Endothelial cell of umbilical vein (primary cell): ENCODE data around the gene ARL3. TPM values are rescaled to one million over a fixed set of nuclear protein-coding genes. Genes with fewer than 3 reads are reported as not detected.
A peak's percentile ranks its signal among the peaks of the same experiment; 100 is the strongest.
"Not testable (repeated sequence)": the region's sequence is repeated elsewhere in the genome, so short reads cannot be mapped to it uniquely, and the experiment has no call there.

Experiments
- BruUV-seq: library from RNA; stranded (reverse); fragments of 400-500 nt; replicated peaks from 2 replicates; lab custom pipeline; 2021; lab: Mats Ljungman, UMichigan
- CTCF ChIA-PET: fragments of 300-600, 350-600 bp; sonication (Branson Sonifier 250); formaldehyde crosslinking; loops from one replicate; lab custom pipeline; 2021; ENCODE audit warnings: antibody characterized with exemption, inconsistent platforms; lab: Charles Lee
- POLR2A ChIA-PET: fragments of 300-600, 350-600 bp; sonication (Branson Sonifier 250); formaldehyde crosslinking; loops from one replicate; lab custom pipeline; 2021; ENCODE audit warnings: antibody characterized with exemption, inconsistent platforms; lab: Charles Lee
- DNase-seq: peaks from one replicate; pipeline ENCODE4 v3.0.0-alpha.2; 2011; ENCODE audit warnings: low read depth, low spot score
- FAIRE-seq: peaks from 2 replicates; lab custom pipeline; 2011; peaks lifted over from hg19 to GRCh38; lab: Jason Lieb, UNC
- H2AFZ ChIP-seq: 2 replicates; pipeline ENCODE4 v1.6.0; 2012; ENCODE audit warnings: low read depth, low read length, control low read depth, inconsistent platforms
- H3K27ac ChIP-seq: 2 replicates; pipeline ENCODE4 v1.5.1; 2011; ENCODE audit warnings: low read depth, mild to moderate bottlenecking, control low read depth, low read length, moderate library complexity; ENCODE audit not compliant: insufficient read depth
- H3K27me3 ChIP-seq, 2 experiments: 2 replicates each; pipeline versions ENCODE4 v1.6.0 to v1.6.1; 2011; ENCODE audit warnings: low read length in 2 of 2, mixed read lengths in 1 of 2; ENCODE audit not compliant: control insufficient read depth in 2 of 2, insufficient read depth in 2 of 2
- H3K36me3 ChIP-seq, 2 experiments: 2 replicates in 1 of 2; 3 replicates in 1 of 2; pipeline ENCODE4 v1.5.1; 2011; ENCODE audit warnings: low read length in 2 of 2, mild to moderate bottlenecking in 1 of 2, moderate library complexity in 1 of 2; ENCODE audit not compliant: control insufficient read depth in 2 of 2, insufficient read depth in 2 of 2; ENCODE audit errors: extremely low read depth in 1 of 2
- H3K4me1 ChIP-seq: 3 replicates; pipeline ENCODE4 v1.5.1; 2011; ENCODE audit warnings: mild to moderate bottlenecking, low read length; ENCODE audit not compliant: control insufficient read depth, insufficient read depth; ENCODE audit errors: extremely low read depth
- H3K4me2 ChIP-seq: 2 replicates; pipeline ENCODE4 v1.6.1; 2011; ENCODE audit warnings: low read length, control low read depth, mixed read lengths; ENCODE audit not compliant: insufficient read depth
- H3K4me3 ChIP-seq, 3 experiments: fragments of 200-600 bp in 1 of 3; sonication (generic), shearing (Covaris generic) in 1 of 3; replicated peaks in 1 of 3; 2 replicates each; pipeline ENCODE4 v1.5.1; 2011 to 2016; ENCODE audit warnings: control low read depth in 3 of 3, low read length in 3 of 3, mild to moderate bottlenecking in 2 of 3, inconsistent platforms in 1 of 3, low read depth in 1 of 3, moderate library complexity in 1 of 3; ENCODE audit not compliant: insufficient read depth in 1 of 3
- H3K79me2 ChIP-seq: 2 replicates; pipeline ENCODE4 v1.6.0; 2012; ENCODE audit warnings: low read length, inconsistent platforms; ENCODE audit not compliant: control insufficient read depth, insufficient read depth
- H3K9ac ChIP-seq: replicated peaks from 2 replicates; pipeline ENCODE3; 2011; ENCODE audit warnings: low read length, control low read depth; ENCODE audit not compliant: insufficient read depth; ENCODE audit errors: extremely low read depth
- H3K9me1 ChIP-seq: replicated peaks from 3 replicates; pipeline ENCODE4 v1.6.0; 2011; ENCODE audit warnings: mild to moderate bottlenecking, low read length; ENCODE audit not compliant: control insufficient read depth, insufficient read depth; ENCODE audit errors: extremely low read depth
- H3K9me3 ChIP-seq: replicated peaks from 2 replicates; pipeline ENCODE4 v1.5.1; 2012; ENCODE audit warnings: low read length, inconsistent platforms; ENCODE audit not compliant: control insufficient read depth, insufficient read depth
- H4K20me1 ChIP-seq: replicated peaks from 2 replicates; pipeline ENCODE3; 2011; ENCODE audit warnings: mild to moderate bottlenecking, low read length; ENCODE audit not compliant: control insufficient read depth, insufficient read depth; ENCODE audit errors: extremely low read depth
- EZH2 ChIP-seq: IDR thresholded peaks from 2 replicates; pipeline ENCODE4 v1.6.1; 2012; ENCODE audit warnings: borderline replicate concordance, low read depth, mild to moderate bottlenecking, moderate library complexity, low read length, inconsistent platforms; ENCODE audit not compliant: severe bottlenecking
- FOS ChIP-seq: IDR thresholded peaks from 2 replicates; pipeline ENCODE4 v1.6.1; 2011; ENCODE audit warnings: mild to moderate bottlenecking, low read length, moderate library complexity, borderline replicate concordance; ENCODE audit not compliant: insufficient read depth
- GATA2 ChIP-seq: IDR thresholded peaks from 2 replicates; pipeline ENCODE4 v1.7.0; 2011; ENCODE audit warnings: low read depth, mild to moderate bottlenecking, moderate library complexity, mixed read lengths, low read length; ENCODE audit not compliant: insufficient read length, insufficient read depth
- JUN ChIP-seq: IDR thresholded peaks from 2 replicates; pipeline ENCODE4 v1.6.1; 2011; ENCODE audit warnings: borderline replicate concordance, low read depth; ENCODE audit not compliant: insufficient read length, insufficient read depth
- MYC ChIP-seq: IDR thresholded peaks from one replicate; pipeline ENCODE4 v1.6.1; 2011; ENCODE audit warnings: mild to moderate bottlenecking, low read depth, low read length
- POLR2A ChIP-seq: IDR thresholded peaks from 2 replicates; pipeline ENCODE4 v1.6.1; 2012; ENCODE audit warnings: low read depth, mild to moderate bottlenecking, control low read depth, low read length
- POLR2AphosphoS5 ChIP-seq: IDR thresholded peaks from 2 replicates; pipeline ENCODE4 v1.6.1; 2012; ENCODE audit warnings: low read depth, mild to moderate bottlenecking, control low read depth, low read length, moderate library complexity; ENCODE audit not compliant: insufficient read depth
- dilution Hi-C: fragments of 300-500 bp; cut with MboI; formaldehyde crosslinking; loops from one replicate; pipeline ENCODE4 v1.15.0; 2019; ENCODE audit warnings: low sequenced_read_pairs; ENCODE audit not compliant: extremely low pct_ligation_motif_present
- intact Hi-C: fragments of 100-400 bp; cut with micrococcal nuclease; formaldehyde crosslinking; loops from one replicate; pipeline ENCODE4 v1.10.0; 2022
- polyA plus RNA-seq, 4 experiments: library from polyadenylated mRNA; depleted of rRNA in 3 of 4; stranded (reverse) in 3 of 4; unstranded in 1 of 4; fragments of >200 nt; gene quantifications; 2 replicates each; pipeline versions ENCODE4 v1.2.1 to v1.2.3, GENCODE V29; 2011 to 2012; ENCODE audit warnings: missing spikeins in 1 of 4
- total RNA-seq: library from RNA; stranded (reverse); gene quantifications from 2 replicates; pipeline ENCODE4 v1.2.3, GENCODE V29; 2021
- TF ChIP-seq, protein P1 (sequence below), 2 donors: IDR thresholded peaks; 1 replicate in 1 of 2; 2 replicates in 1 of 2; pipeline ENCODE4 v1.5.1; 2011; ENCODE audit warnings: low read length in 2 of 2, mild to moderate bottlenecking in 2 of 2, moderate library complexity in 2 of 2, control low read depth in 1 of 2, inconsistent platforms in 1 of 2, low read depth in 1 of 2; ENCODE audit not compliant: insufficient read depth in 1 of 2; ENCODE audit errors: extremely low read depth in 1 of 2
- TF ChIP-seq, protein P2 (sequence below): IDR thresholded peaks from 2 replicates; pipeline ENCODE4 v1.6.1; 2011; ENCODE audit not compliant: insufficient read depth, insufficient read length

Gene ARL3
- total and polyA plus RNA-seq, 2 donors (not counting 3 experiments of a cell fraction or from before 2014, with no cell fraction given) = 6.6 to 11.0 TPM

DNA sequence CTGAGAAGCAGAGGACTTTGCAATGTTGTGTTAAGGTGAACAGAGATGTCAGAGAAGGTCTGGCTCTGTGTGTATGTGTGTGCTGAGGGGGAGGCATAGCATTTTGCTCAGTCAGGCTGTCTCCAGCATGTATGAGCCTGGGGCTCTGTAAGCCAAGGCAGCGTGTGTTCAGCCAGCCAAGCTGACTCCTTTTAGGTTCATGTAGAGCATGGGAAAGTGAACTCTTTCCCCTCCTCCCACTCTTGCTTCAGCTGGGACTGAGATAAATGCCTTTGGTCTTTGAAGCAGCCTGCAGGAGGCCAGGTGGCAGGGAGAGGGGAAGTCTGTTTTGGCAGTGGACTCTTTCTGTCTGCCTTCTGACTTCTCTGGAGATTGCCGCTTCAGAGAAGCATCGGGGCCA is 4.0 kb upstream of the ARL3 start:
- no TSS peak for BruUV-seq
- TF ChIP-seq JUN = no peak
- TF ChIP-seq, protein P1, sequence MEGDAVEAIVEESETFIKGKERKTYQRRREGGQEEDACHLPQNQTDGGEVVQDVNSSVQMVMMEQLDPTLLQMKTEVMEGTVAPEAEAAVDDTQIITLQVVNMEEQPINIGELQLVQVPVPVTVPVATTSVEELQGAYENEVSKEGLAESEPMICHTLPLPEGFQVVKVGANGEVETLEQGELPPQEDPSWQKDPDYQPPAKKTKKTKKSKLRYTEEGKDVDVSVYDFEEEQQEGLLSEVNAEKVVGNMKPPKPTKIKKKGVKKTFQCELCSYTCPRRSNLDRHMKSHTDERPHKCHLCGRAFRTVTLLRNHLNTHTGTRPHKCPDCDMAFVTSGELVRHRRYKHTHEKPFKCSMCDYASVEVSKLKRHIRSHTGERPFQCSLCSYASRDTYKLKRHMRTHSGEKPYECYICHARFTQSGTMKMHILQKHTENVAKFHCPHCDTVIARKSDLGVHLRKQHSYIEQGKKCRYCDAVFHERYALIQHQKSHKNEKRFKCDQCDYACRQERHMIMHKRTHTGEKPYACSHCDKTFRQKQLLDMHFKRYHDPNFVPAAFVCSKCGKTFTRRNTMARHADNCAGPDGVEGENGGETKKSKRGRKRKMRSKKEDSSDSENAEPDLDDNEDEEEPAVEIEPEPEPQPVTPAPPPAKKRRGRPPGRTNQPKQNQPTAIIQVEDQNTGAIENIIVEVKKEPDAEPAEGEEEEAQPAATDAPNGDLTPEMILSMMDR (IDR thresholded peaks at IDR 0.05; ENCODE audit: extremely low read depth in 1 of 2, insufficient read depth in 1 of 2, low read depth in 1 of 2, low read length in 2 of 2) = no peak
- TF ChIP-seq, protein P2, sequence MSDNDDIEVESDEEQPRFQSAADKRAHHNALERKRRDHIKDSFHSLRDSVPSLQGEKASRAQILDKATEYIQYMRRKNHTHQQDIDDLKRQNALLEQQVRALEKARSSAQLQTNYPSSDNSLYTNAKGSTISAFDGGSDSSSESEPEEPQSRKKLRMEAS = no peak
- TF ChIP-seq POLR2A = no peak
- no peak for TF ChIP-seq MYC
- TF ChIP-seq EZH2 = no peak
- TF ChIP-seq GATA2 = no peak
- no peak for TF ChIP-seq FOS
- no peak for TF ChIP-seq POLR2AphosphoS5
- CTCF ChIA-PET = no interaction called here

DNA sequence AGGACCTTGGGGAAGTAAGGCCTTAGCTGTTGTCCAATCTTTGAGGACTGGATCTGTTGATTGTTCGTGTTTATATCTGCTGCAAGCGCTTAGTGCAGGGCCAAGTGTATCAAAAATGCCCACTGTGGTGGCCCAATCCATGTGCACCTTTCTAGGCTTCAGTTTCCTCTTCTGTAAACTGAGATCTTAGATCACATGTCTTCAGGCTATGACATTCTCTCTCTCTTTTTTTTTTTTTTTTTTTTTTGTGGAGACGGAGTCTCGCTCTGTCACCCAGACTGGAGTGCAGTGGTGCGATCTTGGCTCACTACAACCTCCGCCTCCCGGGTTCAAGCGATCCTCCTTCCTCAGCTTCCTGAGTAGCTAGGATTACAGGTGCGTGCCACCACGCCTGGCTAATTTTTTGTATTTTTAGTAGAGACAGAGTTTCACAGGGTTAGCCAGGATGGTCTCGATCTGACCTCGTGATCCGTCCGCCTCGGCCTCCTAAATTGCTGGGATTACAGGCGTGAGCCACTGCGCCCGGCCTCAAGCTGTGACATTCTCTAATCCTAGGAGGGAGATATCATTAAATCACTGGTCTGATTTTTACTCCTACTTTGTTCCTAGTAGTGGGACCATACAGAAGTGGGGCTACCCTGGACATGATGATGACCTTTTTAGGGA is 2.8 kb upstream of the ARL3 start:
- dilution Hi-C loops, H2AFZ ChIP-seq, H3K9me3 ChIP-seq, FAIRE-seq, H3K9me1 ChIP-seq, H4K20me1 ChIP-seq, POLR2A ChIA-PET, H3K9ac ChIP-seq, intact Hi-C loops, H3K27me3 ChIP-seq, H3K36me3 ChIP-seq, DNase-seq, H3K27ac ChIP-seq, H3K4me3 ChIP-seq, BruUV-seq, H3K4me2 ChIP-seq: not testable (repeated sequence)
- CTCF ChIA-PET = interaction anchor here (1.8 kb wide), 1 partner anchor 39 kb away, joined by 7 read pairs; no protein-coding TSS in a partner anchor
- Histone ChIP-seq H3K4me1 (peaks cover 20% of the 10 kb centered on the region), H3K79me2 (peaks cover 13% of the 10 kb centered on the region)

More for the DNA sequence above, 4.0 kb upstream of the ARL3 start:
- POLR2A ChIA-PET = no interaction called here
- no peak overlapping the region for H3K4me2 ChIP-seq
- H3K9me3 ChIP-seq = no peaks in the 10 kb centered on the region
- no peak for FAIRE-seq
- H3K4me3 ChIP-seq = no peak overlapping the region
- no peaks in the 10 kb centered on the region for H4K20me1 ChIP-seq
- peaks cover 11% of the 10 kb centered on the region for H3K4me1 ChIP-seq
- no peaks in the 10 kb centered on the region for H3K36me3 ChIP-seq
- no peaks in the 10 kb centered on the region for H3K27me3 ChIP-seq
- no peak overlapping the region for H3K9ac ChIP-seq
- DNase-seq = peak; percentile 29
- no peak overlapping the region for H2AFZ ChIP-seq
- H3K79me2 ChIP-seq = peaks cover 6% of the 10 kb centered on the region
- intact Hi-C loops (no loop called here), dilution Hi-C loops (no loop called here)
- H3K27ac ChIP-seq = no peak overlapping the region
- no peaks in the 10 kb centered on the region for H3K9me1 ChIP-seq
